H4 (cell line): ENCODE measurements around the gene FAT2. TPM values are rescaled to one million over a fixed set of nuclear protein-coding genes. Genes with fewer than 3 reads are reported as not detected.

Source experiments
- DNase-seq: peaks from one replicate; pipeline ENCODE4 v3.0.0-alpha.2; 2015; ENCODE audit warnings: low spot score
- total RNA-seq: library from RNA; depleted of rRNA; stranded (reverse); fragments of >200 nt; shearing (Covaris generic); gene quantifications from 2 replicates; pipeline ENCODE4 v1.2.3, GENCODE V29; 2014; rRNA removed

Gene FAT2, protein sequence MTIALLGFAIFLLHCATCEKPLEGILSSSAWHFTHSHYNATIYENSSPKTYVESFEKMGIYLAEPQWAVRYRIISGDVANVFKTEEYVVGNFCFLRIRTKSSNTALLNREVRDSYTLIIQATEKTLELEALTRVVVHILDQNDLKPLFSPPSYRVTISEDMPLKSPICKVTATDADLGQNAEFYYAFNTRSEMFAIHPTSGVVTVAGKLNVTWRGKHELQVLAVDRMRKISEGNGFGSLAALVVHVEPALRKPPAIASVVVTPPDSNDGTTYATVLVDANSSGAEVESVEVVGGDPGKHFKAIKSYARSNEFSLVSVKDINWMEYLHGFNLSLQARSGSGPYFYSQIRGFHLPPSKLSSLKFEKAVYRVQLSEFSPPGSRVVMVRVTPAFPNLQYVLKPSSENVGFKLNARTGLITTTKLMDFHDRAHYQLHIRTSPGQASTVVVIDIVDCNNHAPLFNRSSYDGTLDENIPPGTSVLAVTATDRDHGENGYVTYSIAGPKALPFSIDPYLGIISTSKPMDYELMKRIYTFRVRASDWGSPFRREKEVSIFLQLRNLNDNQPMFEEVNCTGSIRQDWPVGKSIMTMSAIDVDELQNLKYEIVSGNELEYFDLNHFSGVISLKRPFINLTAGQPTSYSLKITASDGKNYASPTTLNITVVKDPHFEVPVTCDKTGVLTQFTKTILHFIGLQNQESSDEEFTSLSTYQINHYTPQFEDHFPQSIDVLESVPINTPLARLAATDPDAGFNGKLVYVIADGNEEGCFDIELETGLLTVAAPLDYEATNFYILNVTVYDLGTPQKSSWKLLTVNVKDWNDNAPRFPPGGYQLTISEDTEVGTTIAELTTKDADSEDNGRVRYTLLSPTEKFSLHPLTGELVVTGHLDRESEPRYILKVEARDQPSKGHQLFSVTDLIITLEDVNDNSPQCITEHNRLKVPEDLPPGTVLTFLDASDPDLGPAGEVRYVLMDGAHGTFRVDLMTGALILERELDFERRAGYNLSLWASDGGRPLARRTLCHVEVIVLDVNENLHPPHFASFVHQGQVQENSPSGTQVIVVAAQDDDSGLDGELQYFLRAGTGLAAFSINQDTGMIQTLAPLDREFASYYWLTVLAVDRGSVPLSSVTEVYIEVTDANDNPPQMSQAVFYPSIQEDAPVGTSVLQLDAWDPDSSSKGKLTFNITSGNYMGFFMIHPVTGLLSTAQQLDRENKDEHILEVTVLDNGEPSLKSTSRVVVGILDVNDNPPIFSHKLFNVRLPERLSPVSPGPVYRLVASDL (N-terminal part only)
- 0.06 and 0.10 TPM in 2 replicates for total RNA-seq

- no peak for DNase-seq
Measured at GRCh38 chr5:151591144-151591819, at the start of gene FAT2. TSS of gene FAT2 (minus strand) at chr5:151591331. CDS start at chr5:151568931, 22,400 bp downstream.

GRCh38 chr5:151638619-151639018 is 47.5 kb upstream of the FAT2 start:
- DNase-seq: no peak

DNA sequence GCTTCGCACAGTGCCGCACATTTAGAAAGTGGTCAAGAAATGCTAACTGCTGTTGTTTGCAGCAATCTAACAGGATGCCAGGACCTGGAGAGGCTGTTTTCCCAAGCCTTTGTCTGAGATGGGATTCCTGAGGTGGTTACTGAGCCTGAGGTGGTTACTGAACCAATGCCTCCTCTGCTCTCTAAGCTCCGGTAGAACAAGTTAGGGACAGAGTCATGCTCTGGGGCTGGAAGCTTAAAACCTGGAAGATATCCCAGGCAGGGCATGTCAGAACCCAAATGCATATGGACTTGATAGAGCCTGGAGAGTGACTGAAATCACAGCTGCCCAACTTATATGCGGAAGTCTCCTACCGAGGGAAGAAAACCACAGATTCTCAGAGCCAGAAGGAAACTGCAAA is 46.5 kb upstream of the FAT2 start:
- no peak for DNase-seq

- DNase-seq: no peak
Measured at GRCh38 chr5:151633892-151634291, 42.8 kb upstream of the FAT2 start.

DNA sequence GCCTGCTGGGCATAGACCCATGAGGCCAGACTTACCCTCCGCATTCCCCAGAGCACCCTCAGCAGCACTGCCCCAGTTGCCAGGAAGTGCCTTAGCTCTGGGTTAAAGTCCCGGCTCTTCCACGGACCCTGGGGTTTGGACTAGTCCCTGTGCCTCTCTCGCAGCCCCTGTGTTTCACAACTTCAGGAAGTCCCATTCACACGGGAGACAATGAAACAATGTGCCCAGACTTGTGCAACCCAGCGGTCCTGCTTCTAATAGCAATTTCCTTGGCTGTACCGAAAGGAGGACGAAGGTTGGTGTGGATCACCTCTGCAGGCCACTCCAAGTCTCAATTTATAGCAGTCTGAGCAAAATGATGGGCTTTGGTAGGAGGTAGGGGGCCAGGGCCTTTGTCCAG is 41.8 kb upstream of the FAT2 start:
- no peak for DNase-seq

DNA sequence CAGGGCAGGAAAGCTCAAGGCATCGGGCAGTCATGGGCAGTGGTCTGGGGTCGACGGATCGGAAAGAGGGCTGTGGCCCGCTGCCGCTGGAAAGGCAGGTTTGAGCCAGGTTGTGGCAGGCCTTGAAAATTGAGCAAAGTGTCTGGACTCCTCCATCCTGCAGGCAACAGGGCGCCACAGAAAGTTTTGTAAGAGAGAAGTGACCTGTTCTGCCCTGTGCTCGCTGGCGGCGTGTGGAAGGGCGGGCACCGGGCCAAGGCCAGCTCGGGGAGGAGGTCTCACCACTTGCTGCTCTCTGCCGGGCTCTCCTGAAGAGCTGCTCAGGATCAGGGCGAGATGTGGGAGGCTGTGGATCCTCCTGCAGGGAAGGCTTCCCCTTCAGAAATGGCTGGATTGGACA is 41.4 kb upstream of the FAT2 start:
- DNase-seq: no peak

GRCh38 chr5:151631941-151632340 is 40.8 kb upstream of the FAT2 start:
- DNase-seq: no peak

- DNase-seq: no peak
Measured at GRCh38 chr5:151630088-151630487, 39.0 kb upstream of the FAT2 start.

- no peak for DNase-seq
Measured at GRCh38 chr5:151628112-151628823, 37.1 kb upstream of the FAT2 start.

DNA sequence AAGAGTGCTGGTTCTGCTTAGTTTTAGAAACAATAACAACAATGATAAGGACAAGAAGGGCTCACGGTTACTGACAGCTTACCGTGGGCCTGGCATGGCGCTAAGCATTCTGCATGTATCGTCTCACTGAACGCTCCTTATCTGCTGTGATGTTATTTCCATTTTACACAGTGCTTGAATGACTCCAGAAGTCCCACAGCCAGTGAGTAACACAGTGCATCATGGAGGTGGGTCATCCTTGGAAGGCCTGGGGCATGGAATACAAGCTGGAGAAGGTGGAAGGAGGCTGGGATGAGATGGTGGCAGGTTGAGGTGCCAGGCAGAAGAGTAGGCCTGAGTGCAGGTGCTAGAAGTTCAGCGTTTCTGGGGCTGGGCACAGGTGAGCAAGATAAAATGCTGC is 36.5 kb upstream of the FAT2 start:
- no peak for DNase-seq

DNA sequence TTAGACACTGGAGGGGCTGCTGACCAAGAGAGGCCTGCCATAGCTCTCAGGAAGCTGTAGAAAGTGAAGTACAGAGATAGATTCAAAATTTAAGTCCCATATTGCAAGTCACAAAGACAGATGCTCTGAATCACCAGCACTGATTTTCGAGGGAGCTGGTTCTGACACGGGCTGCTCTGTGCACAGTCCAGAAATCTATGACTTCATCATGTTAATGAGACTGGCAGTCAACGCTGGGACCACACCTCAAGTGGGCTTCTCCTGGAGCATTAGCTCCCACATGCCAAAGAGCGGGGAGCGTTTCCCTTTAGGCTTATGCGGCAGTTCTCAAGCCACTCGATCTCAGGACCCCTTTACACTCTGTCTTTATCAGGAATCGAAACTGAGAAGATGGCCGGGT is 34.2 kb upstream of the FAT2 start:
- no peak for DNase-seq

GRCh38 chr5:151624476-151624875 is 33.3 kb upstream of the FAT2 start:
- no peak for DNase-seq

- peak; percentile 74 for DNase-seq
Measured at GRCh38 chr5:151622367-151623088, 31.4 kb upstream of the FAT2 start.

GRCh38 chr5:151620461-151620840 is 29.3 kb upstream of the FAT2 start:
- no peak for DNase-seq

- no peak for DNase-seq
Measured at GRCh38 chr5:151619812-151620460, 28.8 kb upstream of the FAT2 start.

DNA sequence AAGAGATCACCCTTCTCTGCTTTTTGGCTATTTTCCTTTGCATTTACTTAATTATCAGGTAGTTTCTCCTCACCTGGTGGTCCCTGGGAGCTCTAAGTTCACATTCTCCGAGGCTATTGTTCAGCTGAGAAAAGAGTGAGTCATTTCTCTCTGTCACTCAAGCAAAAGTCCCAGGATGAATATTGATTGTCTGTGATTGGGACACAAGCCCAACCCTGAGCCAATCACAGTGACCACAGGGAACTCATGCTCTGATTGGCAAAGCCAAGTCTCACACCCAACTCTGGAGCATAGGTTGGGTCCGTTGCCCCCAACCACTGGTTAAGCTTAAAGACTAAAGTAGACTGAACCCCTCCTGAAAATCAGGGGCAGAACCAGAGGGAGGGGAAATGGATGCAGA is 27.8 kb upstream of the FAT2 start:
- DNase-seq: no peak

- DNase-seq: peak; percentile 26
Measured at GRCh38 chr5:151617841-151618710, 26.9 kb upstream of the FAT2 start.

GRCh38 chr5:151617383-151617840 is 26.3 kb upstream of the FAT2 start:
- no peak for DNase-seq
